DND-41 (cell line): ENCODE measurements around the gene KAT6B.

ENCODE experiments used
- ATAC-seq: fragments of 200-7000 bp; cut with Tn5 transposase; 3 replicates; pipeline ENCODE4 v1.9.1; 2021; ENCODE audit warnings: low read depth; ENCODE audit not compliant: insufficient read depth
- DNase-seq: peaks from one replicate; pipeline ENCODE4 v3.0.0-alpha.2; 2020
- H2AFZ ChIP-seq: 2 replicates; pipeline ENCODE4 v1.6.0; 2012; ENCODE audit warnings: low read depth, low read length
- H3K27ac ChIP-seq: 2 replicates; pipeline ENCODE4 v1.5.1; 2012; ENCODE audit warnings: low read length, inconsistent platforms
- H3K27me3 ChIP-seq: fragments of 200-600 bp; sonication (generic); 2 replicates; pipeline ENCODE4 v1.6.0; 2012; ENCODE audit warnings: low read length, mild to moderate bottlenecking, inconsistent platforms; ENCODE audit not compliant: insufficient read depth, poor library complexity
- H3K36me3 ChIP-seq: 2 replicates; pipeline ENCODE4 v1.5.1; 2012; ENCODE audit warnings: low read length, inconsistent platforms; ENCODE audit not compliant: insufficient read depth
- H3K4me1 ChIP-seq: 2 replicates; pipeline ENCODE4 v1.5.1; 2012; ENCODE audit warnings: mild to moderate bottlenecking, low read length; ENCODE audit not compliant: insufficient read depth
- H3K4me2 ChIP-seq: 2 replicates; pipeline ENCODE4 v1.6.0; 2012; ENCODE audit warnings: mild to moderate bottlenecking, moderate library complexity, low read length, inconsistent platforms; ENCODE audit not compliant: insufficient read depth
- H3K4me3 ChIP-seq, 2 experiments: fragments of 200-600 bp in 1 of 2; shearing (Covaris generic) in 1 of 2; 2 replicates each; pipeline ENCODE4 v1.5.1; 2012 to 2016; ENCODE audit warnings: inconsistent platforms in 2 of 2, low read length in 2 of 2, mild to moderate bottlenecking in 2 of 2, low read depth in 1 of 2, moderate library complexity in 1 of 2
- H3K79me2 ChIP-seq: 2 replicates; pipeline ENCODE4 v1.6.0; 2012; ENCODE audit warnings: low read length, inconsistent platforms; ENCODE audit not compliant: insufficient read depth
- H3K9ac ChIP-seq: 2 replicates; pipeline ENCODE4 v1.6.0; 2012; ENCODE audit warnings: low read depth, mild to moderate bottlenecking, inconsistent platforms, low read length, moderate library complexity
- H3K9me3 ChIP-seq: 2 replicates; pipeline ENCODE4 v1.5.1; 2012; ENCODE audit warnings: low read length, moderate library complexity, mild to moderate bottlenecking, inconsistent platforms; ENCODE audit not compliant: insufficient read depth, severe bottlenecking
- H4K20me1 ChIP-seq: 2 replicates; pipeline ENCODE4 v1.6.0; 2012; ENCODE audit warnings: low read length; ENCODE audit not compliant: insufficient read depth
- CTCF ChIP-seq: IDR thresholded peaks from 2 replicates; pipeline ENCODE4 v1.5.1; 2012; ENCODE audit warnings: borderline replicate concordance, low read length, moderate library complexity, mild to moderate bottlenecking; ENCODE audit not compliant: poor library complexity, severe bottlenecking; ENCODE audit errors: extremely low read depth
- EZH2 ChIP-seq: IDR thresholded peaks from 3 replicates; pipeline ENCODE4 v1.6.1; 2012; ENCODE audit warnings: borderline replicate concordance, low read depth, mild to moderate bottlenecking, moderate library complexity, low read length, inconsistent platforms; ENCODE audit not compliant: severe bottlenecking

The KAT6B gene

DNA sequence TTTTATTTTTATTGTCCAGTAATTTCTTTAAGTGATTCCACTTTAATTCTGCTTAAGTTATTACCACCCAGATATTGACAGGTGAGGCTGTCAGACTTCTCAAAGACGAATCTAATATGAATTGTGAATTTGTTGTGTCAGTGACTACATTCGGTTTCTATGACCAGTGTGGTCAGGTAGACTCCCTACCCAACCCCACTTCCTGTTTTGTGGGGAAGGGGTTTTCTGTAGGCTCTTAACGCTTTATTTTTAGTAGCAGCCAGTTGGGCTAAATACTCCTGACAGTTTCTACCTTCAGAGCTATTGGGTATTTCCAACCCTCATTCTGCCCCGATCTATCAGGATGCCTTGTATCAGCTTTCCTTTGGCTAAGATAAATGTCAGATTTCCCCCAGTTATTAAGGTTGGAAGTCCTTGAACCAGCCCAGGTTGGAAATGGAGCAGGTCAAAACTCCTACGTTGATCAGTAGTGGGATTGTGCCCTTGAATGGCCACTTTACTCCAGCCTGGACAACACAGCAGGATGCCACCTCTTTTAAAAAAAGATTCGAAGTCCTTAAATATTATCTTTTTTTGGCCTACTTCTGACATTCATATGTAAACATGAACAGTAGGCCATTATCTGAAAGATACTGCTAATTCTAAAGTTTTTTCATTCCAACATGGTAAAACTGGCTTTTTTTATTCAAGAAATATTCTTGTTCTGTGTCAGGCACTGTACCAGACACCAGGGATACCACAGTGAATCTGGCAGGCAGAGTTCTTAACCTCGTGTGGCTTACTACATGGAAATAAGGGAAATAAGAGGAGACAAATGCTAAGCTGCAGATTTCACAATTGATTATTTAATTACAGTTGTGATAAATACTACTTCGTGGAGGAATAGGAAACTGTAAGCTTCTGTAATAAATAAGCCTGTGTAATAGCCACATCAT is 151.8 kb downstream of the KAT6B start:
- DNase-seq (peak; percentile 29), ATAC-seq (peak; percentile 79)
- Histone ChIP-seq H3K4me1 (peaks cover 12% of the 10 kb centered on the region), H3K4me3 (no peak overlapping the region), H3K27ac (peak overlapping the region; percentile 39), H2AFZ (no peak overlapping the region), H3K36me3 (peaks cover 31% of the 10 kb centered on the region), H3K9ac (no peak overlapping the region), H3K27me3 (no peaks in the 10 kb centered on the region), H3K9me3 (no peaks in the 10 kb centered on the region), H4K20me1 (no peaks in the 10 kb centered on the region), H3K79me2 (no peaks in the 10 kb centered on the region), H3K4me2 (no peak overlapping the region)
- no peak for TF ChIP-seq CTCF
- no peak for TF ChIP-seq EZH2

DNA sequence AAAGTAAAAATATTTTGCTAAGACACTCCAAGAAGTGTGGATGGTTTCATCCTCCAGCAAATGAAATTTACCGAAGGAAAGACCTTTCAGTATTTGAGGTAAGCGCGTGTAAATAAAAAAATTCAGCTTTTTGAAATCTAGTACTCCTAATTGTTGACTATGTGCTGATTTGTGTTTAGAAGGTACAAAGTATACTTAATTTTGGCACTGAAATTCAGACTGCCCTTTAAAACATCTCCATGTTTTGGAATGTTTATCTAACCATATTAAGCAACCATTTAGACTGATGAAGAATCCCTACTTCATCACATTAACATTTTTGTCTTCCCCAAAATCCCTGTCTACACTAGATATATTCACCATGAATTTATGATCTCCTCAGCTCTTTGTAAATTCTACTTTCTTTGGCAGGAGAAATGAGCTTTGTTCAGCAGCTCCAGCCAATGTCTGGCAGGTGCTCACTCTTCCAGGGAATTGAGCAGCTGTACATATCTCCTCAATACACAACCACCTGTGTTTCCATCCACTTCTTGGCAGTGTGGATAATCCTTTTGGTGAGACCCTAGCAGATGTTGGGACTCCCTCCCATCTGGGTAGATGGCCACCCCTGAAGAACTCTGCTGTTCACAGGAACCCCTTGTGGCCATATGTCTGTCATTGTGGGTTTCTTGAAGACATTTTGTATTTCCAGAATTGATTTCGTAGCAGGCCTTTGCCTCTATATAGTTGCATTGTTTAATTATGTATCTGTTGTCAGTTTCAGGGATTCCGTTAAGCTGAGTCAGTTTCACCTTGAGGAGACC is 155.6 kb downstream of the KAT6B start:
- no peak overlapping the region for H3K27ac ChIP-seq

GRCh38 chr10:74982634-74982982 is 156.2 kb downstream of the KAT6B start:
- Histone ChIP-seq H3K79me2 (no peaks in the 10 kb centered on the region), H3K9me3 (no peaks in the 10 kb centered on the region), H3K36me3 (peaks cover 22% of the 10 kb centered on the region; the same call in 1 of the 2 replicates), H3K4me3 (no peak overlapping the region), H3K4me1 (peaks cover 7% of the 10 kb centered on the region), H2AFZ (no peak overlapping the region), H3K27ac (no peak overlapping the region), H4K20me1 (no peaks in the 10 kb centered on the region), H3K4me2 (no peak overlapping the region), H3K9ac (no peak overlapping the region), H3K27me3 (no peaks in the 10 kb centered on the region)
- ATAC-seq (no peak), DNase-seq (no peak)
- TF ChIP-seq CTCF = no peak
- TF ChIP-seq EZH2 = no peak

More for the DNA sequence above, 155.6 kb downstream of the KAT6B start:
- H2AFZ ChIP-seq = no peak overlapping the region
- H4K20me1 ChIP-seq = no peaks in the 10 kb centered on the region
- no peak overlapping the region for H3K9ac ChIP-seq
- no peaks in the 10 kb centered on the region for H3K9me3 ChIP-seq
- no peak for TF ChIP-seq EZH2
- TF ChIP-seq CTCF = no peak
- H3K4me2 ChIP-seq = no peak overlapping the region
- peaks cover 22% of the 10 kb centered on the region; the same call in 1 of the 2 replicates for H3K36me3 ChIP-seq
- no peak for ATAC-seq
- H3K4me3 ChIP-seq = no peak overlapping the region
- DNase-seq = no peak
- peaks cover 12% of the 10 kb centered on the region for H3K4me1 ChIP-seq
- H3K27me3 ChIP-seq = no peaks in the 10 kb centered on the region
- H3K79me2 ChIP-seq = no peaks in the 10 kb centered on the region
